Kidney epithelial cell (primary cell): ENCODE measurements around the gene COA1. TPM values are rescaled to one million over a fixed set of nuclear protein-coding genes. Genes with fewer than 3 reads are reported as not detected.

Source experiments
- DNase-seq: peaks from one replicate; pipeline ENCODE4 v3.0.0-alpha.2; 2010; ENCODE audit warnings: low read depth
- H3K27me3 ChIP-seq: 2 replicates; pipeline ENCODE4 v1.6.0; 2011; ENCODE audit warnings: low read length; ENCODE audit not compliant: control insufficient read depth, insufficient read depth
- H3K36me3 ChIP-seq: 2 replicates; pipeline ENCODE4 v1.5.1; 2011; ENCODE audit warnings: low read length; ENCODE audit not compliant: control insufficient read depth, insufficient read depth
- H3K4me3 ChIP-seq: 2 replicates; pipeline ENCODE4 v1.5.1; 2011; ENCODE audit warnings: low read depth, mild to moderate bottlenecking, control low read depth, low read length
- CTCF ChIP-seq: IDR thresholded peaks from 2 replicates; pipeline ENCODE4 v1.5.1; 2011; ENCODE audit warnings: mild to moderate bottlenecking, moderate library complexity, low read length, control low read depth, inconsistent platforms; ENCODE audit not compliant: insufficient read depth, poor library complexity, severe bottlenecking
- total RNA-seq: library from RNA; depleted of rRNA; stranded (reverse); fragments of >200 nt; gene quantifications from 2 replicates; pipeline ENCODE4 v1.2.3, GENCODE V29; 2015

The COA1 gene
- total RNA-seq, 1 donor from 2014 or later: 67.1 TPM

DNA sequence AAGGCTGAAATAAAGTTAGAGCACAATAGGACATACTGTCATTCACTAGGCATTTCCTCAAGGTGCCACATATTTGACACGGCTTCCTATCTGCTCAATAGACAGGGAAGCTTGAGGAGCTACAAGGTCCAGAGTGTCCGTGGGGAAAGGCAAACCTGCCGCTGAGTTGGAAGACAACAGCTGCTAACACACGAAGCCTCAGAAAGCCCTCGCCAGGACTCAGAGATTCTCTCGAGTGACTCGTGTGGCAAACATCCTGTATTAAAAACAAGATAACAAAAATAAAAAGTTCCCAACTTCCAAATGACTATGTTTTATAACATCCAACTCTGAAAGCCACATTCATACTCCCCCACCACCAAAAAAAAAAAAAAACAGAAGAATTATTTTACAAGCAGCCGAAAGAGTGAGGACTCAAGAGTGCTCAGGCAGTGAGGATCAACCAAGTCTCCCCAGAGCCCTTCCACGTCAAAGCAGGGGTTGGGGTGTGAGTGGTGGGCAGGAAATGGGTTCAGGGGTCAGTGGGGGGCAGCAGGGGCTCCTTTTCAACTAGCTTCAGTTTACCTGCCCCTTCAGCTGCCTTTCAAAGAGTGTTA lies 78.8 kb downstream of the COA1 start:
- H3K36me3 ChIP-seq: no peaks in the 10 kb centered on the region
- no peak for DNase-seq
- no peak for TF ChIP-seq CTCF
- no peaks in the 10 kb centered on the region for H3K27me3 ChIP-seq
- H3K4me3 ChIP-seq: no peak overlapping the region

GRCh38 chr7:43649755-43650274 lies 79.5 kb downstream of the COA1 start:
- H3K4me3 ChIP-seq: no peak overlapping the region
- TF ChIP-seq CTCF: no peak
- H3K27me3 ChIP-seq: no peaks in the 10 kb centered on the region
- DNase-seq: no peak
- H3K36me3 ChIP-seq: no peaks in the 10 kb centered on the region

- TF ChIP-seq CTCF: no peak
- Histone ChIP-seq H3K36me3 (no peaks in the 10 kb centered on the region), H3K4me3 (no peak overlapping the region), H3K27me3 (no peaks in the 10 kb centered on the region)
- peak; percentile 85 for DNase-seq
Measured at GRCh38 chr7:43648473-43649406, 80.6 kb downstream of the COA1 start.

DNA sequence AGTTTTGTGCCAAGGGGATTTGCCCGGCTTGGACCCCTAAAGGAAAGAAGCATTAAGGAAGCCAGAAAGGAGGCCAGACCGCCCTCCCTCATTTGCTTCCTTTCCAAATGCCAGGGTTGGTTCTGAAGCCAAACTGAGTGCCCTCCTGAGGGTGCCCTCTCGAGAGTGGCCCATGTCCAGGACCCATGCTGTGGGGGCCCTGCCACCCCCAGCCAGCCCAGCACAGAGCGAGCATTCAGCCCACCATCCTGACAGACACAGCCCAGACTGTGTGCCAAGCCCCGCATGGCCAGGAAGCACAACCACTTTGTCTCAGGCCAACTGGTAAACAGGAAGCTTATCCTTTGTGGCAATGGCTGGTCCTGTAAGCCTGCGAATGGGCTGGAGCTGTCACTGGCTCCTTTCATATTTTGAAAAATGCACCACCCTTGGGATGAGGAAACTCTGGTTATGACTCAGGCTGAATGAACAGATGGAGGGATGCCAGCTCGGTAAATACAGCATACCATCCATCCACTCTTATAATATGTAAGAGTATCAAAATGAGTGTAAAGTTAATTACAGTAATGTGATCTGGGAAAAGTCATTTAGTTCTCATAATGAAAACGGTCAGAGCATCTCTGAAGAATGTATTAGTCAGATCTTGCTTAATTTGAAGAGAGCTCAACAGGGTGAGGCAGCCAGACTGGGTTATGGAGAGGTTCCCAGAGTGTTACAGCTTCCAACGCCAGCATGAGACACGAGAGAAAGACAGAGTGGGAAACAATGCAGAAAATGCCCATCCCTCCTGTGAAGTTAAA lies 81.5 kb downstream of the COA1 start:
- Histone ChIP-seq H3K27me3 (no peaks in the 10 kb centered on the region), H3K36me3 (no peaks in the 10 kb centered on the region), H3K4me3 (no peak overlapping the region)
- TF ChIP-seq CTCF: no peak
- peak; percentile 80 for DNase-seq

GRCh38 chr7:43647339-43647672 lies 82.0 kb downstream of the COA1 start:
- no peaks in the 10 kb centered on the region for H3K27me3 ChIP-seq
- no peak for DNase-seq
- no peak overlapping the region for H3K4me3 ChIP-seq
- H3K36me3 ChIP-seq: no peaks in the 10 kb centered on the region
- TF ChIP-seq CTCF: no peak
